Uterus (tissue), 4 donors: ENCODE results near the gene ADAMTSL1. TPM values are rescaled to one million over a fixed set of nuclear protein-coding genes. Genes with fewer than 3 reads are reported as not detected.

Source experiments
- DNase-seq, 2 donors: peaks; one replicate each; pipeline ENCODE4 v3.0.0-alpha.2; 2019 to 2020
- H3K27ac ChIP-seq, 2 donors: fragments of 200-600 bp; sonication (generic); 1 replicate in 1 of 2; 2 replicates in 1 of 2; pipeline ENCODE4 v1.5.1; 2016 to 2018
- H3K27me3 ChIP-seq, 2 donors: fragments of 200-600 bp; sonication (generic); one replicate each; pipeline ENCODE4 v1.5.1; 2018 to 2019; ENCODE audit warnings: control low read depth in 1 of 2
- H3K36me3 ChIP-seq, 2 donors: fragments of 200-600 bp; sonication (generic); one replicate each; pipeline ENCODE4 v1.5.1; 2019; ENCODE audit warnings: control low read depth in 1 of 2
- H3K4me1 ChIP-seq, 2 donors: fragments of 200-600 bp; sonication (generic); one replicate each; pipeline ENCODE4 v1.5.1; 2018 to 2019; ENCODE audit warnings: control low read depth in 1 of 2
- H3K4me3 ChIP-seq, 2 donors: fragments of 200-600 bp; sonication (generic); 1 replicate in 1 of 2; 2 replicates in 1 of 2; pipeline ENCODE4 v1.5.1; 2018 to 2019; ENCODE audit warnings: mild to moderate bottlenecking in 1 of 2
- H3K9me3 ChIP-seq, 2 donors: fragments of 200-600 bp; sonication (generic); one replicate each; pipeline ENCODE4 v1.5.1; 2019; ENCODE audit warnings: control low read depth in 1 of 2
- POLR2A ChIP-seq, 2 donors: fragments of 450-650 bp; IDR thresholded peaks; one replicate each; pipeline ENCODE4 v1.6.1; 2016; ENCODE audit warnings: antibody characterized with exemption in 2 of 2, mild to moderate bottlenecking in 1 of 2, moderate library complexity in 1 of 2
- intact Hi-C: fragments of 100-400 bp; cut with DNase I; formaldehyde crosslinking; loops from one replicate; pipeline ENCODE4 v1.15.1; 2023; ENCODE audit warnings: low total_unique reads
- total RNA-seq, 4 donors: library from RNA; depleted of rRNA in 3 of 4; stranded (reverse); fragments of >200 nt in 3 of 4; gene quantifications; one replicate each; pipeline versions ENCODE4 v1.1.0 to v1.2.4, GENCODE V29; 2014 to 2023
- TF ChIP-seq, protein P1 (sequence below), 4 experiments: fragments of 200-600 bp in 2 of 4; fragments of 450-650 bp in 2 of 4; sonication (generic) in 2 of 4; IDR thresholded peaks; one replicate each; pipeline ENCODE4 v1.5.1; 2016 to 2019; ENCODE audit warnings: antibody characterized with exemption in 4 of 4, mild to moderate bottlenecking in 2 of 4, moderate library complexity in 1 of 4
- donor health status: DM: yes; HTN: yes; CAD: no.

ADAMTSL1 gene
- total RNA-seq, 4 donors from 2014 or later = 30.0 to 186 (median 138) TPM

DNA sequence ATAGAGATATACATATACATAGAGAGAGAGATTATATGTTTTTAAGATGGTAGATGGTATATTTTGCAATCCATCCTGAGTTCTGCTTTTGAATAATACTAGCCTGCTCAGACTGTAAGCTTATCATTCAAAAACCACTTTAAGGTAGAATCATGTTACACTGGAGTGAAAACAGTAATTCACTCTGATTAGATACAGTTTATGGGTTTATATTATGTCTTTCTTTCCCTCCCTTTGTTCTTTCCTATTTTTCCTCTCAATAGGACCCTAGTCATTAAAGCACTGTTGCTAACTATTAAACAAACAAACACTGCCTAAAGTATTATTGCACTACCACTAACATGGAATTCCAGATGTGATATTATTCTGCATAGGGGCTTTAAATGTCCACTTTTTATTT, 202.0 kb downstream of the ADAMTSL1 start:
- intact Hi-C loops = no loop called here
- Histone ChIP-seq H3K36me3 (no peaks in the 10 kb centered on the region), H3K4me1 (peaks cover 0 to 8% of the 10 kb centered on the region in 2 donors), H3K27ac (peak overlapping the region in 1 of 2 donors; percentile 33), H3K27me3 (no peaks in the 10 kb centered on the region), H3K4me3 (no peak overlapping the region), H3K9me3 (no peaks in the 10 kb centered on the region)
- DNase-seq = no peak
- TF ChIP-seq POLR2A (IDR thresholded peaks at IDR 0.05) = no peak
- TF ChIP-seq, protein P1, sequence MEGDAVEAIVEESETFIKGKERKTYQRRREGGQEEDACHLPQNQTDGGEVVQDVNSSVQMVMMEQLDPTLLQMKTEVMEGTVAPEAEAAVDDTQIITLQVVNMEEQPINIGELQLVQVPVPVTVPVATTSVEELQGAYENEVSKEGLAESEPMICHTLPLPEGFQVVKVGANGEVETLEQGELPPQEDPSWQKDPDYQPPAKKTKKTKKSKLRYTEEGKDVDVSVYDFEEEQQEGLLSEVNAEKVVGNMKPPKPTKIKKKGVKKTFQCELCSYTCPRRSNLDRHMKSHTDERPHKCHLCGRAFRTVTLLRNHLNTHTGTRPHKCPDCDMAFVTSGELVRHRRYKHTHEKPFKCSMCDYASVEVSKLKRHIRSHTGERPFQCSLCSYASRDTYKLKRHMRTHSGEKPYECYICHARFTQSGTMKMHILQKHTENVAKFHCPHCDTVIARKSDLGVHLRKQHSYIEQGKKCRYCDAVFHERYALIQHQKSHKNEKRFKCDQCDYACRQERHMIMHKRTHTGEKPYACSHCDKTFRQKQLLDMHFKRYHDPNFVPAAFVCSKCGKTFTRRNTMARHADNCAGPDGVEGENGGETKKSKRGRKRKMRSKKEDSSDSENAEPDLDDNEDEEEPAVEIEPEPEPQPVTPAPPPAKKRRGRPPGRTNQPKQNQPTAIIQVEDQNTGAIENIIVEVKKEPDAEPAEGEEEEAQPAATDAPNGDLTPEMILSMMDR (IDR thresholded peaks at IDR 0.05) = no peak

GRCh38 chr9:18676525-18676924, 202.6 kb downstream of the ADAMTSL1 start:
- Histone ChIP-seq H3K4me1 (peaks cover 0 to 8% of the 10 kb centered on the region in 2 donors), H3K9me3 (no peaks in the 10 kb centered on the region)
- TF ChIP-seq, protein P1 (IDR thresholded peaks at IDR 0.05) = no peak
- no peak for TF ChIP-seq POLR2A (IDR thresholded peaks at IDR 0.05)

DNA sequence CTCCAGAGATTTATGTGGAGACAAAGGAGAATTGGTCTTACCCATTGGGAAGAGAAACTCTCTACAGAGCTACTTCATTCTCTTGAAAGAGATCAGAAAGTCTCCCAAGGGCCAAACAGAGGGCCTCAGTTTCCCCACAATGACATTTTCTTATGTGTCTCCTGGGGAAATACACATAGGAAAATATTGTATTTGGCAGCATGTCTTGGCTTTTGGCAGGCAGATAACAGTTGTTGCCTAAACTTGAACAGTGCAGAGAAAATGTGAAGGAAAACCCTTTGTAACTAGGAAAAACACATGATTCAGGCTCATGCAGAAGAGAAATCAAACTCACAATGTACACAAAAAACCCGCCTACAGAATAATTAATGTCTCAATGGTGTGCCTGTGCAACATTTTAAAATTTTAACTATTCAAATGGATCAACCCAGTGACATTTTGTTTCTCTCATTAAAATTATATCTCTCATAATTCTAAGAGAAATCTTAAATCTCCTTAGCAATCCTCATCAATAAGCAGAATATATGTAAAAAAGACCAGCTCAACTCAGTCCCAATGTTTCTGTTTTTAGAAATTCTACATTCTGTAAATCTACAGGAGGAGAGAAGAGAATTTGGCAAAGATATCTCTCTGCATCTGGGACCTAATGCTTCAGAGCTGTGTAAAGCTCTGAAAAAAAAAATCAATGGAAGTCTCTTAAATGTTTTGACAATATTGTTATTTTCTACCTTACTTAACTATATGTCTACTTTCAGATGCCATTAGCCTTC, 205.1 kb downstream of the ADAMTSL1 start:
- Histone ChIP-seq H3K4me1 (peaks cover 0 to 8% of the 10 kb centered on the region in 2 donors), H3K4me3 (no peak overlapping the region), H3K27me3 (no peaks in the 10 kb centered on the region), H3K27ac (peak overlapping the region in 1 of 2 donors; percentile 8), H3K9me3 (no peaks in the 10 kb centered on the region), H3K36me3 (no peaks in the 10 kb centered on the region)
- DNase-seq = no peak
- no peak for TF ChIP-seq POLR2A (IDR thresholded peaks at IDR 0.05)
- TF ChIP-seq, protein P1 (IDR thresholded peaks at IDR 0.05) = no peak
- intact Hi-C loops = no loop called here

More at GRCh38 chr9:18676525-18676924, 202.6 kb downstream of the ADAMTSL1 start:
- DNase-seq = no peak
- H3K4me3 ChIP-seq = no peak overlapping the region
- no peaks in the 10 kb centered on the region for H3K27me3 ChIP-seq
- H3K27ac ChIP-seq = no peak overlapping the region
- intact Hi-C loops = no loop called here
- H3K36me3 ChIP-seq = no peaks in the 10 kb centered on the region

- DNase-seq = no peak
- Histone ChIP-seq H3K36me3 (no peaks in the 10 kb centered on the region), H3K4me1 (peaks cover 0 to 8% of the 10 kb centered on the region in 2 donors), H3K27ac (no peak overlapping the region), H3K4me3 (no peak overlapping the region), H3K9me3 (no peaks in the 10 kb centered on the region), H3K27me3 (no peaks in the 10 kb centered on the region)
- TF ChIP-seq, protein P1 (IDR thresholded peaks at IDR 0.05) = no peak
- TF ChIP-seq POLR2A (IDR thresholded peaks at IDR 0.05) = no peak
- intact Hi-C loops = no loop called here
Observed at GRCh38 chr9:18682907-18683306, 209.0 kb downstream of the ADAMTSL1 start.

DNA sequence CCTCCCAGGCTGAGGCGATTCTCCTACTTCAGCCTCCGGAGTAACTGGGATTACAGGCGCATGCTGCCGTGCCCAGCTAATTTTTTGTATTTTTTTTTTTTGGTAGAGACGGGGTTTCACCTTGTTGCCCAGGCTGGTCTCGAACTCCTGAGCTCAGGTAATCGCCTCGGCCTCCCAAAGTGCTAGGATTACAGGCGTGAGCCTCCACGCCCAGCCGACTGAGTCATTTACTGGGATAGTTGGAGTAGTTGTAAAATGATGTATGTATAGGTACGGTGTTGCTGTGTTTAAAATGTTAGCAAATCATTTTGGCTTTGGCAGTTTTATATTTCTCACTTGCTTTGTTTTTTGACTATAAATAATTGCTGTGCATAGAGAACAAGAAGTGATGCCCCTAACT, 209.4 kb downstream of the ADAMTSL1 start:
- H3K4me3 ChIP-seq = no peak overlapping the region
- TF ChIP-seq, protein P1 (IDR thresholded peaks at IDR 0.05) = no peak
- TF ChIP-seq POLR2A (IDR thresholded peaks at IDR 0.05) = no peak
- no peaks in the 10 kb centered on the region for H3K27me3 ChIP-seq
- H3K36me3 ChIP-seq = no peaks in the 10 kb centered on the region
- DNase-seq = no peak
- intact Hi-C loops = no loop called here
- H3K9me3 ChIP-seq = no peaks in the 10 kb centered on the region
- peaks cover 0 to 8% of the 10 kb centered on the region in 2 donors for H3K4me1 ChIP-seq
- H3K27ac ChIP-seq = peak overlapping the region in 1 of 2 donors; percentile 47
